Measurements from ENCODE around the gene SWSAP1. TPM values are rescaled to one million over a fixed set of nuclear protein-coding genes. Genes with fewer than 3 reads are reported as not detected.
A peak's percentile ranks its signal among the peaks of the same experiment; 100 is the strongest.

Gene SWSAP1
- total RNA-seq, result 1 to 10 TPM; 1.4 to 2.7 (median 2.3) TPM
- long read RNA-seq, partial matches to known transcripts, result 0 of 4 reads
- long read RNA-seq, other reads (novel, unspliced or antisense), result 1 of 4 reads

GRCh38 chr19:11374433-11375142 lies at the start of gene SWSAP1:
TSS of gene SWSAP1 (plus strand) at chr19:11374666. CDS start at chr19:11374681, 15 bp downstream.
- Histone ChIP-seq H3K4me1 (peaks cover 0 to 25% (median 11%) of the 10 kb centered on the region in 4 donors), H3K4me3 (peak within 1 kb of the TSS; percentile 54 to 73 (median 64)), H3K27ac (peak within 1 kb of the TSS; percentile 89 to 93 (median 89)), H3K9me3 (no peaks in the 10 kb centered on the region), H3K27me3 (no peaks in the 10 kb centered on the region), H3K36me3 (no peaks in the 10 kb centered on the region)
- TF ChIP-seq CTCF (IDR thresholded peaks at IDR 0.05), result no peak
- no peak for TF ChIP-seq POLR2A (IDR thresholded peaks at IDR 0.05)
- peak; percentile 98 to 99 (median 99) for DNase-seq
- under 1% methylated on average over 33 of the region's 44 CpGs for WGBS (ENCODE audit: insufficient coverage, low coverage, low lambda C conversion rate, missing lambda C conversion rate)
- intact Hi-C loops (cut with DNase I), result no loop called here
- ATAC-seq, result peak; percentile 84 to 95 (median 92)

GRCh38 chr19:11324748-11325389 lies 49.6 kb upstream of the SWSAP1 start:
- Histone ChIP-seq H3K36me3 (peaks cover 0 to 4% (median 0%) of the 10 kb centered on the region in 4 donors), H3K27me3 (no peaks in the 10 kb centered on the region), H3K4me3 (no peak overlapping the region), H3K4me1 (peaks cover 0 to 12% (median 5%) of the 10 kb centered on the region in 4 donors), H3K9me3 (no peaks in the 10 kb centered on the region), H3K27ac (peak overlapping the region; percentile 26 to 67 (median 29))
- intact Hi-C loops (cut with DNase I), result no loop called here
- TF ChIP-seq POLR2A (IDR thresholded peaks at IDR 0.05) (no peak), CTCF (IDR thresholded peaks at IDR 0.05) (no peak)
- DNase-seq, result no peak
- 81% methylated on average over 8 of the region's 17 CpGs for WGBS (ENCODE audit: insufficient coverage, low coverage, low lambda C conversion rate, missing lambda C conversion rate)
- peak in 1 of 4 donors; percentile 2 for ATAC-seq

GRCh38 chr19:11325544-11325943 lies 48.9 kb upstream of the SWSAP1 start:
- Histone ChIP-seq H3K4me1 (peaks cover 0 to 12% (median 5%) of the 10 kb centered on the region in 4 donors), H3K27ac (no peak overlapping the region), H3K4me3 (no peak overlapping the region), H3K27me3 (no peaks in the 10 kb centered on the region), H3K36me3 (peaks cover 0 to 4% (median 0%) of the 10 kb centered on the region in 4 donors), H3K9me3 (no peaks in the 10 kb centered on the region)
- 96% methylated on average over 7 of the region's 7 CpGs for WGBS (ENCODE audit: insufficient coverage, low coverage, low lambda C conversion rate, missing lambda C conversion rate)
- ATAC-seq, result no peak
- DNase-seq, result no peak
- TF ChIP-seq CTCF (IDR thresholded peaks at IDR 0.05), result no peak
- no peak for TF ChIP-seq POLR2A (IDR thresholded peaks at IDR 0.05)
- intact Hi-C loops (cut with DNase I), result no loop called here

DNA sequence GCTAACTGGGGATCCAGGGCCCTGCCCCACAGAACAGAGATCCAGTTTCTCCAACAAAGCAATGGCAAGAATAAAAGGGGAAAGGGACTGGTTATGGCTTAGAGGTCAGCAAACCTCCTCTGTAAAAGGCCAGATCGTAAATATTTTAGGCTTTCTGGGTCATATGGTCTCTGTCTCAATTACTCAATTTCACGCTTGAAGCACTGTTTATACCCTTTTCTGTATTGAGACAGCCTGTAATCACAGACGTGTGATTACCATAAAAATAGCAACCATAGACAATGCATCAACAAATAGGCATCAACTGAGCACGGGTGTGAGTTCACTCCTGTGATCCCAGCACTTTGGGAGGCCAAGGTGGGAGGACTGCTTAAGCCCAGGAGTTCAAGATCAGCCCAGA lies 44.3 kb upstream of the SWSAP1 start:
- ATAC-seq (no peak), DNase-seq (no peak)
- peaks cover 0 to 4% (median 2%) of the 10 kb centered on the region in 4 donors for H3K36me3 ChIP-seq
- intact Hi-C loops (cut with DNase I), result no loop called here
- TF ChIP-seq POLR2A (IDR thresholded peaks at IDR 0.05) (no peak), CTCF (IDR thresholded peaks at IDR 0.05) (no peak)
- 82% methylated on average over 4 of the region's 4 CpGs for WGBS (ENCODE audit: insufficient coverage, low coverage, low lambda C conversion rate, missing lambda C conversion rate)
- H3K27ac ChIP-seq, result no peak overlapping the region
- no peaks in the 10 kb centered on the region for H3K9me3 ChIP-seq
- no peaks in the 10 kb centered on the region for H3K4me1 ChIP-seq
- no peaks in the 10 kb centered on the region for H3K27me3 ChIP-seq
- H3K4me3 ChIP-seq, result no peak overlapping the region
